ENCODE data around the gene USP47.

The USP47 gene

GRCh38 chr11:11942668-11943067 lies 100.9 kb downstream of the USP47 start:
- DNase-seq, result no peak

GRCh38 chr11:11944444-11944843 lies 102.7 kb downstream of the USP47 start:
- DNase-seq, result no peak

- DNase-seq, result no peak
Observed at GRCh38 chr11:11946180-11946579, 104.4 kb downstream of the USP47 start.

GRCh38 chr11:11946878-11947277 lies 105.1 kb downstream of the USP47 start:
- DNase-seq, result no peak

- DNase-seq, result no peak
Observed at GRCh38 chr11:11947825-11948224, 106.1 kb downstream of the USP47 start.

- no peak for DNase-seq
Observed at GRCh38 chr11:11948242-11948947, 106.6 kb downstream of the USP47 start.

- DNase-seq, result no peak
Observed at GRCh38 chr11:11949482-11949881, 107.7 kb downstream of the USP47 start.

- no peak for DNase-seq
Observed at GRCh38 chr11:11952036-11952435, 110.3 kb downstream of the USP47 start.

GRCh38 chr11:11956006-11956405 lies 114.2 kb downstream of the USP47 start:
- DNase-seq, result no peak

GRCh38 chr11:11958403-11959231 lies 116.8 kb downstream of the USP47 start:
- DNase-seq, result no peak

GRCh38 chr11:11959601-11960000 lies 117.8 kb downstream of the USP47 start:
- DNase-seq, result no peak

- DNase-seq, result no peak
Observed at GRCh38 chr11:11960687-11961086, 118.9 kb downstream of the USP47 start.

GRCh38 chr11:11961399-11962028 lies 119.7 kb downstream of the USP47 start:
- no peak for DNase-seq

GRCh38 chr11:11963067-11963466 lies 121.3 kb downstream of the USP47 start:
- DNase-seq, result no peak

- DNase-seq, result no peak
Observed at GRCh38 chr11:11963842-11964773, 122.3 kb downstream of the USP47 start.

GRCh38 chr11:11964774-11965150 lies 123.0 kb downstream of the USP47 start:
- no peak for DNase-seq

GRCh38 chr11:11965192-11965591 lies 123.4 kb downstream of the USP47 start:
- no peak for DNase-seq

GRCh38 chr11:11965656-11966353 lies 124.0 kb downstream of the USP47 start:
- no peak for DNase-seq

GRCh38 chr11:11966354-11966741 lies 124.6 kb downstream of the USP47 start:
- no peak for DNase-seq

- no peak for DNase-seq
Observed at GRCh38 chr11:11966826-11967668, 125.3 kb downstream of the USP47 start.

Measured in GOT3 (cell line).